GM12874 (cell line): ENCODE results near the gene ZBTB12.

ENCODE experiments used
- CTCF ChIP-seq: IDR thresholded peaks from 2 replicates; pipeline ENCODE4 v1.5.1; 2011; ENCODE audit warnings: low read depth, mild to moderate bottlenecking, control low read depth, low read length, moderate library complexity; ENCODE audit not compliant: insufficient read depth

ZBTB12 gene

DNA sequence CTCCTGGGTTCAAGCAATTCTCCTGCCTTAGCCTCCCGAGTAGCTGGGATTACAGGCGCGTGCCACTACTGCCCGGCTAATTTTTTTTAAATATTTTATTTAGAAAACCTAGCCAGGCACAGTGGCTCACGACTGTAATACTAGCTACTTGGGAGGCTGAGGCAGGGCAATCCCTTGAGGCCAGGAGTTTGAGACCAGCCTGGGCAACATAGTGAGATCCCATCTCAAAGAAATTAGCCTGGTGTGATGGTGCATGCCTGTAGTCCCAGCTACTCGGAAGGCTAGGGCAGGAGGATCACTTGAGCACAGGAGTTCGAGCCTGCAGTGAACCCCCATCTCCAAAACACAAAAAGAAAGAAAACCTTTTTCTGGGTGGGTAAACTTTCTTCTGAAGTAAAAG, 25.5 kb downstream of the ZBTB12 start:
- TF ChIP-seq CTCF: no peak

GRCh38 chr6:31875877-31876276, 26.0 kb downstream of the ZBTB12 start:
- no peak for TF ChIP-seq CTCF

- TF ChIP-seq CTCF: no peak
These were observed 26.9 kb downstream of the ZBTB12 start for GRCh38 chr6:31874836-31875572.

DNA sequence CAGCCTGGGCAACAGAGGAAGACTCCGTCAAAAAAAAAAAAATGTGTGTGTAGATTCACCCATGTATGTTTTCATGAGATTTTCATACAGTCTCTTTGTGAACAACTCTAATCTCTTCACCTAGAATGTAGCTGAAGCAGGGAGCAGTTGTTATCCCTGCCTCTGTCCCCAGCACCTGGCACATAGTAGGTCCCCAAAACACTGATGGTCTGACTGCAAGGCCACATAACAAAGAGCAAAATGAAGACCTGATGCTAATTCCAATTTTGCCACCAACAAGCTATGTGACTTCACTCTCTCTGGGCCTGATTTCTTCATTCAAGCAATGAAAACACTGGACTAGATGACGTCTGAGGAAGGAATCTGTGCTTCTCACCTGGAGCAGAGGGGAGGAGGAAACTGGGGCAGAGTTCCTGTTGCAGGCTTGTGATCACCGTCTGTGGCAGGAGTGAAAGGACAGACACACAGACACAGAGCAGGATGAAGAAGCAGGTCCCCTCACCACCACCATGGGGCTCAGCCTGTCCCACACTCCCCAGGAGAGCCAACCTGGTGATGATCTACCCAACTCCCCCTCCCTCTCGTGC, 27.7 kb downstream of the ZBTB12 start:
- no peak for TF ChIP-seq CTCF

GRCh38 chr6:31871046-31871659, 30.7 kb downstream of the ZBTB12 start:
- TF ChIP-seq CTCF: no peak

GRCh38 chr6:31870385-31870921, 31.4 kb downstream of the ZBTB12 start:
- 0 out of 2 replicates have a peak, but pooled peaks have one; percentile 13 for TF ChIP-seq CTCF

- TF ChIP-seq CTCF: no peak
These were observed 32.5 kb downstream of the ZBTB12 start for GRCh38 chr6:31869343-31869742.
